IPS-NIHi11 (cell line): ENCODE results near the gene DDX42.

ENCODE experiments used
- DNase-seq: peaks from one replicate; pipeline ENCODE4 v3.0.0; 2012; ENCODE audit warnings: mixed read lengths, low spot score

DDX42 gene, protein sequence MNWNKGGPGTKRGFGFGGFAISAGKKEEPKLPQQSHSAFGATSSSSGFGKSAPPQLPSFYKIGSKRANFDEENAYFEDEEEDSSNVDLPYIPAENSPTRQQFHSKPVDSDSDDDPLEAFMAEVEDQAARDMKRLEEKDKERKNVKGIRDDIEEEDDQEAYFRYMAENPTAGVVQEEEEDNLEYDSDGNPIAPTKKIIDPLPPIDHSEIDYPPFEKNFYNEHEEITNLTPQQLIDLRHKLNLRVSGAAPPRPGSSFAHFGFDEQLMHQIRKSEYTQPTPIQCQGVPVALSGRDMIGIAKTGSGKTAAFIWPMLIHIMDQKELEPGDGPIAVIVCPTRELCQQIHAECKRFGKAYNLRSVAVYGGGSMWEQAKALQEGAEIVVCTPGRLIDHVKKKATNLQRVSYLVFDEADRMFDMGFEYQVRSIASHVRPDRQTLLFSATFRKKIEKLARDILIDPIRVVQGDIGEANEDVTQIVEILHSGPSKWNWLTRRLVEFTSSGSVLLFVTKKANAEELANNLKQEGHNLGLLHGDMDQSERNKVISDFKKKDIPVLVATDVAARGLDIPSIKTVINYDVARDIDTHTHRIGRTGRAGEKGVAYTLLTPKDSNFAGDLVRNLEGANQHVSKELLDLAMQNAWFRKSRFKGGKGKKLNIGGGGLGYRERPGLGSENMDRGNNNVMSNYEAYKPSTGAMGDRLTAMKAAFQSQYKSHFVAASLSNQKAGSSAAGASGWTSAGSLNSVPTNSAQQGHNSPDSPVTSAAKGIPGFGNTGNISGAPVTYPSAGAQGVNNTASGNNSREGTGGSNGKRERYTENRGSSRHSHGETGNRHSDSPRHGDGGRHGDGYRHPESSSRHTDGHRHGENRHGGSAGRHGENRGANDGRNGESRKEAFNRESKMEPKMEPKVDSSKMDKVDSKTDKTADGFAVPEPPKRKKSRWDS

DNA sequence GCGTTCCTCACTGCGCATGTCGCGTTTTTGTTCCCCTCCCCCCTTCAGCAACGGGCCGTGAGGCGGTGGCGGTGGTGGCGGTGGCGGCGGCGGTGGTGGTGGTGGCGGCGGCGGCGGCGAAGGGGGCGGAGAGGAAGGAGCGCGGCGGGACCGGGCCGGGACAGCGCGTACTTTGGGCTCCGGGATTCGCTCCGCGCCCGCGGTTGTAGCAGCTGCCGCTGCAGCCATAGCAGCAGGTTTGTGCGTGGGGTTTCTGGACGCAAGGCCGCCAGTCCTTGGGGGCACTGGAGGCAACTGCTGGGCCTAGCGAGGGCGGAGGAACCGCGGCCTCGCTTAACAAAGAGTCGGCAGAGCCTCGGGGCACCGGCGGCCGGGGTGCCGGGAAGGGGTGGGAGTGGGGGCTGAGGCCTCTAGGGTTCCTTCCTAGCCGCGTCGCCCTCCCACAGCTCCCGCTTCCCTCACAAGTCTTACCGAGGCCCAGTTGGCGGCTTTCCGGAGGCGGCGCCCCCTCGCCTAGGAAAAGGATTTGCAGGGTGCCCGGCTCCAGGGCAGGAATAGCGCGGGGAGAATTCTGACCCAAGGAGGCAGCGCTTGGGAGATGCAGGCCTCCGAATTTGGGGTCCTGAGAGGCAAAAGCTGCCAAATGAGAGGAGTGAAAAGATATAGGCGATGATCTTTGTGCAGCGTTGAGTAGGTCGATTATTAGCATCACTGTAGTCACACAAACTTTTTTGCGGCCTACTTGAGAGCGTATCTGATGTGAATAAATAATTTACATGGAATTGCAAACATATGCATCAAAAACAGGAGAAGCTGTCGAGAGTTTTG lies at the start of gene DDX42:
TSS of gene DDX42 (plus strand) at position 30 of the 828 bp plus-strand sequence. CDS start 12,880 bp downstream, outside the sequence.
- DNase-seq, result peak; percentile 90

DNA sequence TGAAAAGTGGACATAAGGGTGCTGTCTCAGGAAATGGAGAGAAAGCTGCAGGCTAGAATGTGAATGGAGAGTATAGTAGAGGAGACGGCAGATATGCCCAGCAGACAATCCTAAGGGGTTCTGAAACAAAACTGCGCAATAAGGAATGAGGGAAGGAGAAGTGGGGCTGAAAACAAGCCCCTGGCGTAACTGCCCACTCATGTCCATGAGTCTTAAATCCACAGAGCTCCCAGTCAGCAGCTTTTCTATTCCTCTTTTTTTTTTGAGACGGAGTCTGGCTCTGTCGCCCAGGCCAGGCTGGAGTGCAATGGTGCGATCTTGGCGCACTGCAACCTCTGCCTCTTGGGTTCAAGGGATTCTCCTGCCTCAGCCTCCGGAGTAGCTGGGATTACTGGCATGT lies 38.3 kb upstream of the DDX42 start:
- no peak for DNase-seq

DNA sequence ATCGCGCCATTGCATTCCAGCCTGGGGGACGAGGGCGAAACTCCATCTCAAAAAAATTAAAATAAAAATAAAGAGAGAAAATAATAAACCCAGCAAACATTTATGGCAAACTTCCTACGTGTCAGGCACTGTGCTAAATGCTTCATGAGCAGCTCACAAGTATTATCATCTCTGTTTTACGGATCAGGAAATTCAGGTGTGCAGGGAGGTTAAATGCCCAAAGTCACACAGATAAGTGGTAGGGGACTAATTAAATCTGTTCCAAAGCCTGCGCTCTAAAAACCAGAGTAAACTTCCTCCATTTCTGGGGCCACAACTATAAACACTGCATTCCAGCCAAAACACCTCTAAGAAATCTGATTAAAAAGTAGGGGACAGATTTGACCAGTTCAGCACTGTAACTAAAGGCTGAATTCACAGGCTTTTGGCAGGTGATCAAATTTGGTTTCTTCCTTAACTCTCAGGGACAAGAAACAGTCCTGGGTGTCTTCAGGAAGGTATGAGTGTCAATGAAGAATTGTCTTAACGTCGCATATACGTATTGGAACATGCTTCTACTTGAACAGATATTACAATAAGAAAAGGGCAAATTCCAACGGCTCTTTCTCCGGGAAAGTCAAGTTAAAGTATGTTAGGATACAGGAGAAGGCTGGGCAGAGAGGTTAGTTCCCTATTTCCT lies 33.4 kb upstream of the DDX42 start:
- peak; percentile 7 for DNase-seq

DNA sequence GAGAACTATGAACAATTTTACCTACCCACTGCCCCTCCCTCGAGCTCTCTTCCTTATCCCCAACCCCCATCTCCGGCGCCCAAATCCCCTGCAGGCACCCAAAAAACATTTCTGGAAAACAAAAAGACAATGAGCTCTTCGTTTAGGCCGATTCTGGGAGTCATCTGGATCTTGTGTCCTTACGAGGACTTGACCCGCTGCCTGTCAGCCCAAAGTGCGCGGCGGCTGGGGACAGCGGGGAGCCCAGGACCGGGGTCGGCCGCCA lies 32.9 kb upstream of the DDX42 start:
- no peak for DNase-seq

DNA sequence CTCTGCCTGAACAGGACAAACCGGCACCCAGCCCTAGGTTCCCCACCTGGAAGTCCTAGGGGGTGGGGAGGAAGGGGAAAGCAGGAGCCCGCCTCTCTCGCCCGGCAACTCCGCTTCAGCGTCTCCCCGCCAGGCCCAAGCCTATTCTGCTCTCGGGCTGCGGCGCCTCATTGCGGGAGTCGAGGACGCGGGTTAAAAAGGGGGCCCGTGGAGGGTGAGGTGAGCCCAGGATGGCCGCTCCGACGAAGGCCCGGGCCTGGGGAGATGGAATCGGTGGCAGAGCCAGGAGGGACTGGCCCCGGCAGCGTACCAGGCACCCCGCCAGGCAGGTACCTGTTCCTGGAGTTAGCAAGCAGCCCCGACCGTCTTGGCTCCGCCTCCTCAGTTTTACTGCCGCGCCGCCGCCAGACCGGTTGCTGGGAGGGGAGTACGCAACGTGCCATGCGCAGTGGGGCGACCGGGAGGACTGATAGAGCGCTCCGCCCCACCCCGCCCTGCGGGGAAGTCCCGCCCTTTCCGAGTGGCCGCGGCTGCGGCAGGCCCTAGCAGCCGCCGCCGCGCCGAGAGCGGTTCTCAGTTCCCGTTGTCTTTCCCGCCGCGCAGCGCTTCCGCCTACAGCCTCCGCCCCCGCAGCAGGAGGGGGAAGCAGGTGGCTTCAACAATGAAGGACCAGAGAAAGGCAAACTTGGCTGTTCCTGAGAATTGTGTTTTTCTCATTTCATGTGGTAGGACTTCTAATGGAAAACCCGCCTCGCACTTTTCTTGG lies 32.4 kb upstream of the DDX42 start, which contains the start of gene STRADA:
TSS of gene STRADA (minus strand) at position 392 of the 766 bp plus-strand sequence. CDS start 13,430 bp downstream, outside the sequence.
- DNase-seq, result peak; percentile 97

DNA sequence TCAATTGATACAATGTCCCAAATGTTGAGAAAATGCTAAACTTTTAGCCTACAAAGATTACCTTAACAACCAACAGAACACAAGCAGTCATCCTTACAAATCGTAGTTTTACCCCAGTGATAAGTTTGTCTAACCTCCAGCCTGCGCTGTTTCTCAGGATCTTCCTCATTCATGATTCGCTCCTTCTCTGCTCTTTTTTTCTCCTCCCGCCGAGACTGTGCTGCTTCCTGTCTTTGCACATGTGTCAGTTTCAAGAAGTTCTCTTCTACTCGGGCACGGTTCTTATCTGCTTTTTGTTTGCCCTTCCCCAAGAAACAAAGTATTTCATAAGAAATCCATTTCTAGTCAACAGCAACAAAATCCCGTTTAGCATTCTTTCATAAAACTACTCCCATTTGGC lies 22.2 kb upstream of the DDX42 start:
- no peak for DNase-seq

DNA sequence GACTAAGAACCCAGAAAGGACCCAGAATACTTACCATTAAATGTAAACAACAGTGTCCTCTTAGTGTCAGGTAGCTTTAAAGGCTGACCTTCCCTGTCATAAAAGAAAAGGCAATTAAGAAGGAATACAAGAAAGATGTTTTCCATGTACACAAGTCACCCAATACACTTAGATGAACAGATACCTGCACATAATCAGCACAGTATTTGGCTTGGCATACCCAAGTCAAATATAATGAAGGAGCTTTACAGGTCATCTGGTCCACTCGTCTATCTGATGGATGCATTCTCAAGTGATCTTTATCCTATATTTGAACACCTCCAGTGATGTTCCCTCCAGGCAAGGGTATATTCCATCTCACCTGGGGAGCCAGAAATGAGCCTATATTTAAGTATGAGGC lies 21.3 kb upstream of the DDX42 start:
- no peak for DNase-seq

DNA sequence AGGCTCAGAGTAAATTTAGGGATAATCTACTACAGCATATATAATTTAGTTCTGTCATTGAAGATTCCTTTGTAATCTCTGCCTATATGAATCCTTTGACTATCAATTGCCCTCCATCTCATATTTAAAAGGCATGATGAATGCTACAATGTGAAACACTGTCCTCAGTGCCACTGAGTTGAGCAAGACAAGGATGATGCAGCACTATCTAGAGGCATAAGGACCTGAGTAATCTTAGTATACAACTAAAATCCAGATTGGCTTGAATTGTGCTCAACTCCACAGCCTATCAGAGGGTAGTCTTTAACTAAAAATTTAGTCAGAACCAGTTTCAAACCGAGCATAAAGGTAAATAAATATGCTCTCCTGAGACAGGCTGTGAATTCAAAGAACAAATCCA lies 20.8 kb upstream of the DDX42 start:
- DNase-seq, result no peak

DNA sequence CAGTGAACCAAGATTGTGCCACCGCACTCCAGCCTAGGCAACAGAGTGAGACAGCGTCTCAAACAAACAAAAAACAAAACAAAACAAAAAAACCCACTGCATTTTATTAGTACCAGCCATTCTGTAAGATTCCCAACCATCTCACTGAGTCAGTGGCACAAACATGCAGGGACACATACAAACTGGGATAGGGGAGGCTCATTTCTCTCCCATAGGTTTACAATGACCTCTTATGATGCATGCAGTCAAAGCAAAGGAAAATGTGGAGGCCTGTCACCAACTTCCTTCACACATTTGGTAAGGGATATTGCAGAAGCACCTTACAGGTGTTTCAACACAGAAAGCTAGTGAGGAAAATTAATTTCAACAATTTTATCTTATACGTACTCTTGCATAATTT lies 19.9 kb upstream of the DDX42 start:
- DNase-seq, result no peak

DNA sequence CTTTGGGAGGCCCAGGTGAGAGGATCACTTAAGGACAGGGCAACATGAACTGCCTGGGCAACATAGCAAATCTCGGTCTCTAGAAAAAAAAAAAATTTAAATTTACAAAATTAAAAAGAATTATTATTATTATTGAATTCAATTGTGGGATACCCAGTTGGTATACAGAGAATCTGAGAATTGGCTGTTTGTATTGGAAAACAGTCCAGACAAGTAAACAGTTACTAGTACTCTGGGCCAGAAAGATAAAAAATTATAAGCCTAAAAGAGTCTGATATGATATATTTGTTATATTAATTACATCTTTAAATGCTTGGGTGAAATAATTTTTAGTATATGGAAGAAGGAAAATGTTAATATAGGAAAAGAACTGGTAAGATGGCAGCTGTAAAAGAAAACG lies 15.5 kb upstream of the DDX42 start:
- no peak for DNase-seq

DNA sequence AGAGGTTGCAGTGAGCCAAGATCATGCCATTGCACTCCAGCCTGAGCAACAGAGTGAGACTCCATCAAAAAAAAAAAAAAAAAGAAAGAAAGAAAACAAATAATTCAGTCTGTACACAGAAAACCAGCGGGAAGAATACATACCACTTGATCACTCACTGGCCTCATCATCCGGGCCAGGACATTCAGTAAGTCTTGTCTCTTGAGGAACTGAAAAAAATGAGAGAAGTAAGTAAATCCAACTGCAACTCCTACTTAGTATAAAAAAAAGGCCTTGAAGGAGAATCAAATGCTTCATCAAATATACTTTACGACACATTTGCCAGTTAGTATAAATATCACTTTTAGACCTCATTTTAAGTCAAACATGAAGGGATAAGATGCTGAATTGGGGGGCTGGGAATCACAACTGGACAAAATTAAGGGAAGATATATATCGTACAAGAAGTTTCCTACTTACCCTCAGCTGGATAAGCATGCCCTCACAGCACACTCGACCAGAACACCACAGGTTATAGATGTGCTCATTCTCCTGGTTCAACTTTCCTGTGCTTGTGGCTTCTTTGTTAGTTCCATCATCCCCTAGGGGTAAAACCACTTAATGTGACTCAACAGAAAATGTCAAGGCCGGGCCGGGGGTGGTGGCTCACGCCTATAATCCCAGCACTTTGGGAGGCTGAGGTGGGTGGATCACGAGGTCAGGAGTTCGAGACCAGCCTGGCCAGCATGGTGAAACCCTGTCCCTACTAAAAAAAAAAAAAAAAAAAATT lies 13.0 kb upstream of the DDX42 start:
- DNase-seq, result no peak

DNA sequence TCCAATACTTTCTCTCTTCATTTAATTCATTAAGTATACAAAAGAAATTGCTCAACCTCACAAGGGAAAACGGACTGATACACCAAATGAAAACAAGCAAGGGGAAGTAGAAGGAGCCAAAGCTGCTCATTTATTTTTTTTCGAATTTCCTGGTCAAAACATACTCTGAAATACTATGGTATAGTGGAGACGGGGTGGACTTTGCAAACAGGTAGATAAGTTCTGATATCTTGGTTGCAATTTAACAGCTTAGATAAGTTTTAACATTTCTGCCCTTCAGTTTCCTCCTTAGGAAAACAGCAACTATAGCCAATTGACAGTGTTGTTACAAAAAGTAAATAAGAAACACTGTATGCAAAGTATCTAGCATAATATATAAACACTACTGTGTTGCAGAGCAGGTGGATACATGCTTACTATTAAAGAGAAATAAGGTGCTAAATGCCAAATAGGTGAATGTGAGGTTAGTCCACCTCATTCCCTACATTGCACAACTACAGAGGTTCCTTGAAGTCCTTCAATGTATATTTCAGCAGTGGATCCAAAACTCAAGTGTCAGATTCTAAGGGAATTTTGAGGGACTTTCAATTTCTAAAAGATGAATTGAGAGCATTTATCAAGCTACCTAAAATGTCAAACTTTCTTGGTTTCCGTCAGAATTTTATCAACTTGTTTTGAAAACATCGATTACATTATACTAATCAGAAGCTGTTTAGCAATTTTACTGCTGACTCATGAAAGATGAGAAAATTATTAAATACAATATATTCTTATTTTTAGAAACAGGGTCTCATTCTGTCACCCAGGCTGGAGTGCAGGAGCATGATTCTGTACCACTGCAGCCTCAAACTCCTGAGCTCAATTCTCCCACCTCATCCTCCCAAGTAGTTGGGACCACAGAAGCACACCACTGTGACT lies 11.6 kb upstream of the DDX42 start:
- DNase-seq, result no peak

DNA sequence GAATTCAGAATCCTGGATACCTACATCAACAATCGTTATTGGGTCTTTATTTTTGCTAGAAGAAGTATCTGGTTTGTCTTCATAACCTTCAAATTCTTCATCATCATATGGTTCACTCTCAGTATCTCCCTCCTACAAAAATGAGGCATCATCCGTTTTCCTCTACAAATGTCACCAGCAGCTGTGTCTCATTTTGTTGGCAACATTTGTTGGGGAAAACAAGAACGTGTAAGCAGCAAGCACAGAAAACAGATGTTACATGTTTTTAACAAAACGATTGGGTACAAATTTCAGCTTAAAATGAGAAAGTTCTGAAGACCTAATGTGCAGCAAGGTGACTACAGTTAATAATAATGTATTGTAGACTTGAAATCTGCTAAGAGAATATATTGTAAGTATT lies 9.3 kb upstream of the DDX42 start:
- DNase-seq, result no peak

DNA sequence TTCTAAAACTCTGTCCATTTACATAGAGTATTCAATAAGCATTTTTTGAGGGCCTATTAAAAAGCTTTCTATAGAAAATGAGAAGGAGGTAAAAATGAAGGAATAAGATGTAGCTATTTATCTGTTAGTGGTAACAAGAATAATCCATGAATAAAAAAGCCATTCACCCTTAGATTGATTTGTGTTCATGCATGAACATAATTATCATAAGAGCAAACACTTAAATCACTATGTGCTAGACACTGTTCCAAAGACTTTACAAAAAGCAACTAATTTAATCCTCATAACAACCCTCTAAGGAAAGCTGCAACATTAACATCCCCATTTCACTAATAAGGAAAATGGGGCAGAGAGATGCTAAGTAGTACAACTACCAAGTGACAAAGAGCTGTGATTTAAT lies 7.2 kb upstream of the DDX42 start:
- DNase-seq, result no peak

DNA sequence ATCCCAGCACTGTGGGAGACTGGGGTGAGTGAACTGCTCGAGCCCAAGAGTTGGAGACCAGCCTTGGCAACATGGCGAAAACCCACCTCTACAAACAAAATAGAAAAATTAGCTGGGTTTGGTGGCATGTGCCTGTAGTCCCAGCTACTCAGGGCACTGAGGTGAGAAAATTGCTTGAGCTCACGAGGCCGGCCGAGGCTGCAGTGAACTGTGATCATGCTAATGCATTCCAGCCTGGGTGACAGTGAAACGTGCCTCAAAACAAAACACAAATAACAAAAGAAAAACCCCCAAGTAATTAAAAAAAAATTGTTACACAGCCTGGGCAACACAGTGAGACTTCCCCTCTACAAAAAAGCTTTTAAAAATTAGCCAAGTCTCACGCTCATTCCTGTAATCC lies 5.5 kb upstream of the DDX42 start:
- DNase-seq, result no peak

DNA sequence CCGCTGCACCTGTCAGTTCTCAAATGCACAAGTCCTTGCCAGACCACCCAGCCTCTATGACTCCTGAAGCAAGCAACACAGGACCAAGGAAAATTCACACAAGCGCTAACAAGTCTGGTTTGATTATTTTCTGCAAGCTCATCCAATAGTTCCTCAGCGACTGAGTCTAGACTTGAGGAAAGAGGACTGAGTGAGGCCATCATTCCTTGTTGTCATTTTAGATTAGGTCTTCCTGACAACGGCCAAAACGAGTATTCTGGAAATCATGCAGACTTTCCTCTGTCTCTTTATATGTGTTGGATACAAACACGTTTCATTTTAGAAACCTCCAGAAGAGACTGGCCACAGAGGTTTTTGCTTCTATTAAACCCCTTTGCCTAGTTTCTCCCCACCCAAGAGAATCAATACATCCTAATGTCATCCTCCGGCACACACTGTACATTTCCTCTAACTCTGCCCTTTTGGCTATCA lies 1.1 kb upstream of the DDX42 start:
- no peak for DNase-seq

DNA sequence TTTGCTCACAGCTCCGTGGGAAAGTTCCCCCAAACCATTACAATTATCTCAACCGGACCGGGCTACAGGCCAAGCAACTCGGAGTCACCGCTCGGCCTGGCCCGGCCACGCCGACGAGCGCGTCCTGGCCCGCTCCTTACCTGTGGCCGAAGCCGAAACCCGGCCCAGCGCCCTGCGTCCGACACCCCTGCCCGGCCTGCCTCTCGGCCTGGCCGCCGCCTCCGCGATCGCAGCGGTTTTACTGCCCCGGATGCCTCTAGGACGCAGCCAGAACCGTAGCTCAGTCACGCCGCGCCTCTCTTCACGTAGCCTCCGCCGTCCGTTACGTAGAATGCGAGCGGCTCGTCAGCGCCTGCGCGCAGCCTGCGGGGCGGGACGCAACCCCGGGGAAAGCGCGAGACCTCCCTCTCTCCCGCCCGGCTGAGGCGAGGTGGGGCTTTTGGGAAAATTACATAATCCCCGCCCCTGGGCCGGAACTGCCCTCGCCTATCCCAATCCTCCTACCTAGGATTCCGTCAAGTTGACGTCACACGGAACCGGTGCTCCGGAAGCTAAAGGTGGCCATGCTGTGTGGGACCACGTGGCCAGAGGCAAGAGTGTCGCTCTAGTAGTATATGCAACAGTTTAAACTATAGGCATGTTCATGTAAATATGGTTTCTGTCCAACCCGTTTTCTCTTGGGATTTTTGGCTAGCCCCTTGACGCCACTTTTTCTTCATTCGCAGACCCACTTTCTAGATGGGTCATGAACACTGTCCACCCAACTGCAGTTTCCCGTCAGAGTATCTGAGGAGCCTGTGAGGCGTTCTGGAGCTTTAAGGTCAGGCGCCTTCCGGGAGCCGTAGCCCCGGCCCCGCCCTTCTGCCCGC lies 464 bp upstream of the DDX42 start, which contains the start of gene CCDC47:
TSS of gene CCDC47 (minus strand) at position 326 of the 869 bp plus-strand sequence. CDS start 7,422 bp downstream, outside the sequence.
- DNase-seq, result peak; percentile 99

DNA sequence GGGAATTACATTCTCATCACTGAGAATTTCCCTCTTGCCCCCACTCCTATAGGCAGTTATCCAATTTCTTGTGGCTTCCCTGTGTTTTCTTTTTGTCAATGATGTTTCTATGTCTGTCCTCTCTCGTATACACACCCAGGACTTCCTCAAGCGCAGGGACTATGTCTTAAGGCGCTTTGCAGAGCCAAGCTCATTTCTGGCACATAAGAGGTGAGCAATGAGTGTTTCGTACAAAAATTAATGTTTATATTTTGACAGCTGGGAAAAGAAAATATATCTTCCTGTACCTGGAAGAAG lies 947 bp downstream of the DDX42 start:
- DNase-seq, result no peak
